Measurements from ENCODE around the gene ITGB2.
A peak's percentile ranks its signal among the peaks of the same experiment; 100 is the strongest.

Gene ITGB2

DNA sequence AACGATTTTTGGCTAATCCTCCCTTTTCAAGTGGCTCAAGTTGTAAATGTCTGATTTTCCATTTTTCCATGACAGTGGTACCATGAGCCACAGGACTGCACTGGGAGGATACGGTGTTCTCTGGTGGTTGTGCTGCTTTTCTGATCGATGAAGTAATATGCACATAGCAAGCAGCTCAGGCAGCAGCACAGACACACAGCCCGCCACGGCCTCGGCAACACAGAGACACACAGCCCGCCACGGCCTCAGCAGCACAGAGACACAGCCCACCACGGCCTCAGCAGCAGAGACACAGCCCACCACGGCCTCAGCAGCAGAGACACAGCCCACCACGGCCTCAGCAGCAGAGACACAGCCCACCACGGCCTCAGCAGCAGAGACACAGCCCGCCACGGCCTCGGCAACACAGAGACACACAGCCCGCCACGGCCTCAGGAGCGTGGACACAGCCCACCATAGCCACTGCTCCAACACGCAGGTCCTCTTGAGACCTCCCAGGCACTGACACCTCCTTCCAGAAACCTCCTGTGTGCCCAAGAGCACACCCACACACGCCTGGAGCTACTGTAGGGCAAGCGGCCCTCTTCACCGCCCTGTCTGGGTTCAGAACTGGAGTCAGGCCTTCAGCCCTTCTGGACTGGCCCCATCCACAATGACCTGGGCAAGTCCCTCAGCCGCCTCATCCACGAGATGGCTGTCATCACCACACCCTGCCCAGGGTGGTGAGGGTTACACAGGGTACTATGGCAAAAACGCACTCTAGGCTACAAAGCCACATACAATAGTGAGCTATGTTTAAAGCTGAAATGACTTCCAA is 57.6 kb downstream of the ITGB2 start:
- DNase-seq = no peak

DNA sequence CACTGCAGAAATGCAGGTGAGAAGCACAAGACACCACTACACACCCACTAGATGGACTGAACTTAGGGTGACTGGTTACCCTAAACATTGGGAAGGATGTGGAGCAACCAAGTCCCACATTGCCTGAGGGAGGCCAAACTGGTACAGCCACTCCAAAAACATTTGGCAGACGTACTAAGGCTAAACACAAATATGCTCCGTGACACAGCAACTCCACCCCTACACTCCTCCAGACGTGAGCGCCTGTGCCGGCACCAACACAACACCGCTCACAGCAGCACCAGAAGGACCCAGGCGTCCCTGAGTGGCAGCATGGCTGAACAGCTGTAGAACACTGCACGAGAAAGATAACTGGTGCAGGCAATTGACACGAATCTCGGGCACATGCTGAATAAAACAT is 61.9 kb downstream of the ITGB2 start:
- DNase-seq = no peak

DNA sequence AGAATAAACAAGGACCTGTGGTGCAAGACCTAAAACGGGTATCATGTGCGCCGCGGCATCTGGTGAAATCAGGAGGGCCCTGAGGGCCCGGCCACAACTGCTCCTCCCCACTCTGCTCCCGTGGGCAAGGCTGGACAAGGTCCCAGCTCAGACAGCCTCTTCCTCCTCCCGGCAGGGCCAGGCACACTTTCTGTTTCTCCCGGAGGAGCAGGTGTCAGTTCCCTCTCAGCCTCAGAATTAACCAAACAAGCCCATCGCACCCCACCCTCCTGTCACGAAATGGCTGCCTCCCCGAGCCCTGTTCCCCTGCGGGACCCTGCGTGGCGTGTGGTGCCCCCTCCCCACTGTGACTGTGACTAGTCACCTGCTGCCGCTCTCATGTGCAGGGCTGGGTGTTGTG is 62.4 kb downstream of the ITGB2 start:
- no peak for DNase-seq

DNA sequence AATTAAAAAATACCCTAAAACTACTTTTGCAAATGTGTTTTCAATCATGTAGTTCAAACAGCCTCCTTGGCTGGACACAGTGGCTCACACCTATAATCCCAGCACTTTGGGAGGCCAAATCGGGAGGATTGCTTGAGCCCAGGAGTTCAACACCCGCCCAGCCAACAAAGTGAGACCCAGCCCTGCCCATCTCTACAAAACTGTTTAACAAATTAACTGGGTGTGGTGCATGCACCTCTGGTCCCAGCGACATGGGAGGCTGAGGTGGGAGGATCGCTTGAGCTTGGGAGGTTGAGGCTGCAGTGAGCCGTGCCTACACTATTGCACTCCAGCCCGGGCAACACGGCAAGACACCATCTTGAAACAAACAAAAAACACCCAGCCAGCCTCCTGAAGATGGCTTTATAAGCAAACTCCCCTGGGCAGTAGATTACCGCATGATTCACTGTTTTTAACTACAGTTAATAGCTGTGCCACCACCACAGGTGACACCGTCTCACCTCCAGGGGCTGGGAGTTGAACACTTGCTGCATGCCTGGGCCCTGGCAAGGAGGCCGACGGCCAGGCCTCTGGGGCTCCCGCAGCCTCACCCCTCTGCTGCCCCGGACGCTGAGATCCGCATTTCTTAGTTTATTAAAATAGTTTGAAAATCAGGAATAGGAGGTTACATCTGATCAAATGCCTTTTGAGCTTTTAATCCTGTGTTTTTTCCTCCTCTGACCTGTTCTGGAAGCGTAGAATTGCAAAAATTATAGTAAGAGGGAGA is 63.4 kb downstream of the ITGB2 start:
- DNase-seq = no peak

DNA sequence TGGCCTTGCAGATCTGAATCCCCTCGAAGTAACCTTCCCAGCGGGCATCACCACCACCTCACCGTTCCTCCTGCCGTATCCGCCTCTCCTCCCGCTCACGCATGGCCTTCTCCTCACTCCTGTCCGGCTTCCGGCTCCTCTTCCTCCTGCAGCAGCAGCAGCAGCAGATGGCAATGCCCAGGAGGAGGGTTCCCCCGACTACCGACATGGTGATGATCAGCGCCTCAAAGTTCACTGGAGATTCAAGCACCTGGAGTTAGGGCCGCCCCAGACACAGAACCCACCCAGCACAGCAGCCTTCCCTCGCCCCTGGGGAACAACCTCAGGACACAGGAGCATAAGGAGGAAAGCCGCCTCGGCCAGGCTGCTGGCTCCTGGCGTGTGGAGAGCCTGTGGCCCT is 64.6 kb downstream of the ITGB2 start:
- DNase-seq = no peak

DNA sequence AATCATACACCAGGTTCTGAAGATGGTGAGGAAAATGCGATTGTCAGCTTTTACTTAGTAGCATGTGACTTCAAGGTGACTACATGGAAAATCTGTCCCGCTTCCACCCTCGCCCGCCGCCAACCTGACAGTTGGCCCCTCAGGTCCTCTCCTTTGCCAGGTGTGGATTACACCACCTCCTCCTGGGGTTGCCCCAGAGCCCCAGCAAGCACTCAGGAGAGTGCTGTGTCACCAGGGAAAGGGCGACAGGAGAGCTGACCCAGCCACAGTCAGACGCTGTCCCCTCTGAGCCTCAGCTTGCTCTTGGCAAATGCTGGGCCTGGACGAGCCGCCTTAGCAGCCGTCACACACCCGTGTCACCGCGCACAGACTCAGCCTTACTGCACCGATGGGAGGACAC is 65.1 kb downstream of the ITGB2 start:
- no peak for DNase-seq

DNA sequence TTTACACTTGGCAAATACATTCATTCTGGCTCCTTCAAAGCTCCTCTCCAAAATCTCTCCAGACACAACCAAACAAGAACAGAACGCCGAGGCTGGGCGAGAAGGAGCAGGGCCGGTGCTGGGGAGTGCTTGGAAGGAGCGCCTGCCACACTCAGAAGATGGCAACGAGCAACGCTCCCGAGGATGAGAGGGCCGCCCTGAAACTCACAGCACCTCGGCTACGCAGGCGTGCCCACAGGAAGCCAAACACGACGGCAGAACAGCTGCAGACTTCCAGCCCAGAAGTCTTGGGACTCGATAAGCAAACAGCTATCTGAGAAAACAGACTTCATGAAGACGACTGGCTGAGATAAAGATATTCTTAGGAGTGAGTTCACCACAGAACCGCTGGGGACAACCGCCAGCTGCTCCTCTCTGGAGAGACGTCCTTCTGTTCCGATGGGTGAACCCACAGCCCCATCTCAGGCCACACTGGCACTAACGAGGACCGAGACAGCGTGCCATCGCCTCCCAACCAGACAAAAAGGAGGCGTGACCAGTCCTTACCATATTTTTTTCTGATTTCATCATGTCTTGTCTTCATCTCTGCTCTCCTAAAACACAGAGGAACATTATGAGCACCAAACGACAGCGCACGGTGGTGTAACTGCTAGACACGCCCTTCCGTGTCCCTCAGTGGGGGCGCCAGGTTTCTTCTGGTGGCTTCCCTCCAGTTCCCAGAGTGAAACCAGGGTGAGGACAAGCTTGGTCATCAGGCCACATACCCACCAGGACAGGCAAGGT is 65.8 kb downstream of the ITGB2 start:
- DNase-seq = no peak

DNA sequence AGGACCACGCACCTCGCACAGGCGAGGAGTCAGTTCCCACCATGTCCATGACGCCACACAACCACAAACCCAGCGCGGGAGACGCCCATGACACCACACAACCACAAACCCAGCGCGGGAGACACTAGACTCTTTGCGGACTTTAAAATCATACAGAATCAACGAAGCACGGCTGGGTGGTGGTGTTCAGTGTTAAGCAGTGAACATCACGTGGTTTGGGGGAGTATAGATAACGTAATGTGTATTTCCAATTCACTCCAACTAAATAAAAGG is 66.4 kb downstream of the ITGB2 start:
- DNase-seq = no peak

DNA sequence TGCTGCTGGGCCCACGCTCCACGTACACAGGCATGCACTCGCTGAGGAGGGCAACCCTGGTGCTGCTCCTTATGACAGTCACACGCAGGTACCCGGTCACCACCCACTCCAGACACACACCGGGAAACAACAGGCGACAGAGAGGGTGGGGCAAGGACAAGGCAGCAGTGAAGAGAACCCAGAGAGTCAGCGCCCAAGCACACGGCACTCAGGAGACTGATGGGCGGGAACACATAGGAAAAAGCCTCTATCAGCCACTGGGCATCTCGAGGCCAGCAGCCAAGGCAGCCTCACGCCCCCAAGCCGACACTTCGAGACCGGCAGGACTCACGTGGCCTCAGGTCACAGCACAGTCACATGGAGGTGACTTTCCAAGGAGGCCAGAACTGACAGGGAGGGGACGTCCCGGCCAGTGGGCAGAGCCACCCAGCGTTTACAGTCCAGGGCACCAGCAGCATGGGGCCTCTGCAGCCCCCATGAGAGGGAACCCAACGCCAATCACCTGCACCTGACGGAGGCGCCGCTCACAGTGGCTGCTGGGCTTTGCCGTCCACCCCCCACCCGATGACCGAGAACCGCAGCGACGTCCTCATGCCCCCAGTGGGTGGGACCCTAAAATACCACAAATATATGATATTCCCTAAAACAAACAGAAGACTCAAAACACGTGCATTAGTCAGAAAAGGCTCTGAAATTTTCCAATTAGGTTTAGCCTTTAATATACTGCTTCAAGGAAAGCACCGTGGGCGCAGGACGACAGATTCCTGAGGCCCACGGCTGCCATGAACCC is 66.9 kb downstream of the ITGB2 start:
- DNase-seq = no peak

DNA sequence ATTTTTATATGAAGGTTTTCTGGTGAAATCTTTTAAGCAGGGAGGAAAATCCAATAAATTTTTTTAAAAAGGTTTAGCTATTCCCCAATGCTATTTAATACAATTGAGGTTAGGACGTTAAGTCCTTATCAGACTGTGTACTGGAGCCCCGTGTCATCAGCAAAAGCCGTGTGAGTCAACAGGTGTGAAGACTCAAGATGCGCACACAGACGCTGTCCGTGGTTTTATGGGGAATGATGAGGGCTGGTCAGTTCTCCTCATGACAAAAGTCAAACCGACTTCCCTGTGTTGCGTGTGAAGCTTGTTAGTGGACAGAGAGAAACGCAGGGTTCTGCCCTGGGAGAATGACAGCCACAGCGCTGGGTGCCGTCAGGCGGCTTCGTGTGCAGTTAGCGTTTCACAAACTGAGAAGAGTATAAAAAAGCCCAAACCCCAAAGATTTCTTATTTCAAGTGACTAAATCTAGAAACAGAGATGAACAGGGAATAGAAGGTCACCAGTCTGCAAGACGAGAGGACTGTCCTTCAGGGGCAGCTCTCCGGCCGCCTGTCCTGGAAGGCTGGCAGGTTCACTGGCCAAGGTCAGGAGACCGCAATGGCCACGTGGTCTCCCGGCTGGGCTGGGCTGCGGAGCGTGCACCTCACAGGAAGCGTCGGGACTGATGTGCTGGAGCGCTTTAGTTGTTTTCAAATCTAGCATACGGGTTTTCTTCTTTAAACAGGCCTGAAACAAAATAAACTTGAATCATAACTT is 69.6 kb downstream of the ITGB2 start:
- DNase-seq = no peak

DNA sequence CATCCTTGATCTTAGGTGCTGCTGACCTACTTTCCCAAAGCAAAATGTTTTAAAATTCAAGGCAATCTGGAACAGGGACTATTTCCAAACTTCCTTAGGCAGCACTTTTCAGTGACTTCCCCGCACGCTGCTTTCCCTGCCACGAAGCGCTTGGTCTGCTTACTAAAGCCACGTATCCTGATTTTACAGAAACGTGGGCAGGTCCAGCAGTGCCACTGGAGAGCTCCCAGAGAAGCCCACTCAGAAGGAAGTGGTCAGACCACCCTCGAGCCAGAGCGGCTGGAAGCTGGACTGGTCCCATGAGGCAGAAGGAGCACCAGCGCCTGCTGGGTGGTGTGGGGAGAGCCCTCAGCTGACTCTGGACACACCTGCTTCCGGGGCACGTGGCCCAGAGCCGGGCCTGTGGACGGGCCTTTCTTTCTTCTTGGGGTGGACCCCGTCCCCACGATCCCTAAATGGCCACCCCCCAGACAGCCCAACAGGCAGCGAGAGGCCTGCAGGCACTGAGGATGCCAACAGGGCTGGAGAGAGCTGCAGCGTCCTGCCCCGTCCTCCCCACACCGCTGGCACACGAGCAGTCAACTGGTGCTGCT is 70.4 kb downstream of the ITGB2 start:
- DNase-seq = no peak

DNA sequence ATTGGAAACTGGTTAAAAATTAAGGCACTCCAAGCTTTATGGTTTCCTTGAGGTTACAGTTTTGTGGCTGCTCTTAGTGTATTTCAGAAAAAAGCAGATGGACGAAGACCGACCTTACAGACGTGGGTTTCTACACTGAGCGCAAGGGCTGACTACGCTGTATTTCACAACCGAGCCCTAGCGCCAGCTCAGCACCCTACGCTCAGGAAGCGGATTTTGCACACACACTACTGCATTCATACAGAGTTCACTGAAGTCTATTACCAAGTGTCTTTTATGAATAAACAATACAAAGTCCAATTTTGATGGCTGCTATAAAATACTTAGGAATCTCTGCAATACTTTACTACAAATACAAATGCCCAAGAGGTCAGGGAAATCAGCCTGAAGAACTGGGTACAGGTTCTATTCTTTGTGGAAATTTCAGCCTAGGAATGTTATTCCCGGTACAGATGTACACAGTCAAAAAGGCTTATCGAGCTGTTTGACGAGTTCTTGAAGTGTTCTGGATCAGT is 71.0 kb downstream of the ITGB2 start:
- DNase-seq = no peak

DNA sequence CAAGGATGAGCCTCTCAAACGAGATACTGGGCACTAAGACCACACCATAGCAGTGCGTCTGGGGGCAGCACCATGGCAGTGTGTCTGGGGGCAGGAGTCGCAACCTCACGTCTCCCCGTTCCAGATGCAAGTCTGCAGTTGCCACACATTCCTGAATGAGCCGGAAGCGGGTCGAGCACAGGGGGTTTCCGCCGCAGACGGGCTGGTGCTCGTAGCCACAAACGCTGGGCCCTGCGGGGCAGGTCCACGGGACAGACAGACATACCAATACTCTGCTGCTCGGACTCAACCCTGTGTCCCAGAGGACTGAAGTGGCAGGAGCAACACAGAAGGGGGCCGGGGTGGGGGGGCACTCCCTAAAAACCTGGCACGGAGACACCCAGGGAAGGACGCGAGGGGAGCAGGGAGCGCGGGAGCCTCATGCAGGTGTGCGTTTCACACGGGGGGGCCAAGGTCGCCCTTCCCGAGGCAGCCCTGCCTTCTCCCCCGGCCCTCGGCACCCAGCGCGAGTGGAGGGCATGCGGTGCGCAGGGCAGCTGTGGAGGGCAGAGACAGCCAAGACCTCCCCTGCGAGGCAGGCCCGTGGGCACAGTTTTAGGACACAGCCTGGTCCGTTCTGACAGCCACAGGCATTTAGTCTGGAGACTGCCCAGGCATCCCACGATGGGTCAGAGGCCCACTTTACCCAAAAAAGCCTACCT is 71.7 kb downstream of the ITGB2 start:
- DNase-seq = no peak

DNA sequence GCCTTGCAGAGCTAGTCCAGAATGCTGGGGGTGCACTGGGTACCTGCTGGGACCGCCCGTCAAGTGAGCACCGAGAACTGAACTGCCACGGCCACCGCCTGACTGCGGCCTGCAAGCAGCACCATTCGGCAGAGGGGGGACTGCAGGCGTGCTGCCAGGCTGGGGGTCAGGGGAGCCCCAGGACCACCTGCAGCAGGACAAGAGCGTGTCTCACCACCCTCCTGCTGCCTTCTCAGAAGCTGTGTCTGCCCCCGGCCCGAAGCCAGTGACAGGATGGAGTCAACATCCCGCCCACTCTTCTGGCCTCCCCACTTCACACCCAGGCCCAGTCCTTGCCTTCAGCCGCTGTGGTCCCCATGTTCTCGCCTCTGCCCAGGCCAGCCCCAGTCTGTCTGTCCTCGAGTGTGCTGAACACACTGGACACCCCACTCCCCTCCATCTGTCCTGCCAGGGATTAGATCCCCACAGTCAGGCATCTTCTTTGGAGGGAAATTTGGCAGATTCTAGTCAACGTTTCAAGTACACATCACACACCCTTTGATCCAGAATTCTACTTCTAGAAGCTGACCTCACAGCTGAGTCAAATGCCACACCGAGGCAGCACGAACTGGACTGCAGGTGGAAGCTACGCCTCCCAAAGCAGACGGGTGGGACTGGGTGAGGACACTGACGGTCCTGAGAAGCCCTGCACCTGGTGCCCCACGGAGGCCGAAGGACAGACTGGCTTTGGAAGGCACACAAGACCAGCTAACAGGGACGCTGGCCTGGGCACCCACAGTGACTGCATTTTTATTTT is 73.2 kb downstream of the ITGB2 start:
- DNase-seq = no peak

DNA sequence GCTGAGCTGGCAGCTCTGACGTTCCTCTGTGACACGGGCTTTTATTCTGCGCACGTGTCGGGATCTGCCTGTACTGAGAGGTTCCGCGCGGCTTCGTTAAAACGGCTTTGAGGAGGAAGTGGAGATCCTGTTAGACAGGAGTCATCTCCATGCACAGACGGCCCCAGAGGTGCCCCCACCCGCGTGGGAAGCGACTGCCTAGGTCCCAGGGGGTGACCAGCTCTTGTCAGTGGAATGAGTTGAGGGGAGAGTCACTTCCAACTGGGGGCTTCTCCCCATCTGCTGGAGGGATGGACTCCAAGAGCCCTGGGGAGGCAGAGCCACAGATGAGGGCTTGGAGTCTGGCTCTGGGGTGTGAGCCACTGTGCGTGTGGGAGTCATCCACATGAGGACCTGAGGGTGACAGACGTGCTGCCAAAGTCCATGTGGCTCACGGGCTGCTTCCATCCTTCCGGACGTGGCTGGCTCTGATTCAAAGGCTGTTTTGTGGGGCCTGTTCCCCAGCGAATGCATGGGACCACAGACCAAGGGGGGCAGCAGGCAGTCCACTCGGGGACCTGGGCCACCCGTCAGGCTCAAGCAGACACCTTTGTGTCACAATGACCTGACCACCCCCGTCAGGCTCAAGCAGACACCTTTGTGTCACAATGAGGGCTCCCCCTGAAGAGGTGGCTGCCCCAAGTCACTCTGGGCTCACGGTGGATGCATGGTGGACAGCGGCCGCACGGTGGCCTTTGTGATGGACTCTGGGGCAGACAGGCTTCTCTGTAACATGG is 74.0 kb downstream of the ITGB2 start:
- no peak for DNase-seq

DNA sequence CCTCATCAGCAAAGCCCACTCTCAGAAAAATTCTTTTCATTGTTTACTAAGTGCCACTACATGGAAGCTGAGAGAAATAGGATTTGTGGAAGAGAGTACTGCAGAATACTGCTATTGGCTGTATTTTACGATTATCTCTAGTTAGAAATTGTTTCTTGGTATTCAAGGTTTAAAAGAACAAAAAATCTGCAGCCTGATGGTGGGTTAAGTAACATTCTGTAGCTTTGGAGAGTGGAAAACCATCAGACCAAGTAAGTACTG is 74.5 kb downstream of the ITGB2 start:
- no peak for DNase-seq

DNA sequence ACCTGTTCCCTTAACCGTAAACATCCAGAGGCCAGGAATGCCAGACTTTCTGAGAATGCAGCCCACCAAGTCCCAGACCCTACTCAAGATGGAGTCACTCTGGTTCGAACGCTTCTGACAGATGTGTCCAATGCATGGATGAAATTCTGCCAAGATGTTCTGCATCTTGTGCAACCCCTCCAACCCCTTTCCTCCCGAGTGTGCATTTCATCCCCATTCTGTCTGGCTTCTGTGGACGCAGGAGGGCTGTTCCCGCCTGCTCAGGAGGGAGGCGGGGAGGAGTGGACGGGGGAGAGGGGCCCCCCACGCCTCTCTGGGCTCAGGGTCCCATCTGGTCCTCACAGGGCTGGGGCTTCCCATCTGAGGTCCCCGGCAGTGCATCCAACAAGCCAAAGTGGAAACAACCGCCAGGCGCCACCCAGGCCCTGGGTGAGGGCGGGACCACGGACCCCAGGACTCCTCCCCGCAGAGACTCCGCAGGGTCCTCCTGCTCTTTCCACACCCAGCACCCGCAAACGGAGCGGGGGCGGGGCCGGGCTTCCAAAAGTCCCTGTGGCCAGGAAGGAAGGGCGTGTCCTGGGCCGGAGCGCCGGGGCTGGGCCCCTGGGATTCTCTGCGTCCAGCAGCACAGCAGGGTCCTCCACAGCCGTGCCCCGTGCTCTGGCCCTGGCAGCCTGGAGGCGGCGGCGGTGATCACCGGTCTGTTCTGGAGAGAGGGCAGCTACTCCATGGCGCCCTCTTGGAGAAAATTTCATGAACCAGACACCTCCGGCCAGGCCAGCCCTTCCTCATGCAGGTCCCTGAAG is 75.1 kb downstream of the ITGB2 start:
- peak; percentile 69 for DNase-seq

DNA sequence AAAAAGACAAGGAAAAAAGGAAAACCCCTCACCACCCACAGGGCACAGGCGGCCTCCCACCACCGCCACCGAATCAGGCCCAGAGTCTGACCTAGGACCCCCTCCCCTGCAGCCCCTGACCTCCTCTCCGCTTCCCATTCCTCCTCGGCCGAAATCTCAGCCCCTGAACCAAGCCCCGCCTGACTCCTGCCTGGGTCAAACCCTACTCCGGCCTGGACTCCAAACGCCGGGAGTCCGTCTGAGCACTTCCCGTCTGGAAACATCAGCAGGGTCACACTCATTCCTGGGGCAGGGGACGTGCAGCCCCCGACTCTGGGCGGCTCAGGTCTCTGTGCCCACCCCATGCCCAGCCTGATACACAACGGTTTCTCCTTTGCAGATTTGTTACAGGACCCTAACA is 76.4 kb downstream of the ITGB2 start:
- no peak for DNase-seq

Measured in NCI-H1694 (cell line).